HG03520 (cell line): Measurements from ENCODE around the gene SLC19A1.
"Not testable (repeated sequence)": the region's sequence is repeated elsewhere in the genome, so short reads cannot be mapped to it uniquely, and the experiment has no call there.

Experiments
- ATAC-seq: cut with Tn5 transposase; IDR thresholded peaks from one replicate; pipeline ENCODE4 v1.9.1; 2021; ENCODE audit warnings: mild to moderate bottlenecking, moderate library complexity; ENCODE audit not compliant: unreplicated experiment

The SLC19A1 gene

DNA sequence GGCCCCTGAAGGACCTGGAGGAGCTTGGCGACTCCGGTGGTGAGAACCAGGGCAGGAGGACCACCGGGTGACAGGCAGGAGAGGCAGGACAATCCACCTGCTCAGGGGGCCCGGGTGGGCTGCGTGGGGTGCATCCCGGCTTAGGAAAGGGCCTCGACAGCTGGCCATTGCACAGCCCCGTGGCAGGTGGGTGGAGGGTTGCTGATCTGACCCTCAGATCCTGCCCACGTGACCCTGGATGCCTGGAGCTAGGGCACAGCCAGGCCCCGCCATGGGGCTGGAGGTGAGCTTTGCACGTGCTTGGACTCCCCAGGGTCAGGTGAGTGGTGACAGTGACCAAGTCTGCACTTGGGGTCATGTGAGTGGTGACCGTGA lies 35.5 kb upstream of the SLC19A1 start:
- no peak for ATAC-seq

DNA sequence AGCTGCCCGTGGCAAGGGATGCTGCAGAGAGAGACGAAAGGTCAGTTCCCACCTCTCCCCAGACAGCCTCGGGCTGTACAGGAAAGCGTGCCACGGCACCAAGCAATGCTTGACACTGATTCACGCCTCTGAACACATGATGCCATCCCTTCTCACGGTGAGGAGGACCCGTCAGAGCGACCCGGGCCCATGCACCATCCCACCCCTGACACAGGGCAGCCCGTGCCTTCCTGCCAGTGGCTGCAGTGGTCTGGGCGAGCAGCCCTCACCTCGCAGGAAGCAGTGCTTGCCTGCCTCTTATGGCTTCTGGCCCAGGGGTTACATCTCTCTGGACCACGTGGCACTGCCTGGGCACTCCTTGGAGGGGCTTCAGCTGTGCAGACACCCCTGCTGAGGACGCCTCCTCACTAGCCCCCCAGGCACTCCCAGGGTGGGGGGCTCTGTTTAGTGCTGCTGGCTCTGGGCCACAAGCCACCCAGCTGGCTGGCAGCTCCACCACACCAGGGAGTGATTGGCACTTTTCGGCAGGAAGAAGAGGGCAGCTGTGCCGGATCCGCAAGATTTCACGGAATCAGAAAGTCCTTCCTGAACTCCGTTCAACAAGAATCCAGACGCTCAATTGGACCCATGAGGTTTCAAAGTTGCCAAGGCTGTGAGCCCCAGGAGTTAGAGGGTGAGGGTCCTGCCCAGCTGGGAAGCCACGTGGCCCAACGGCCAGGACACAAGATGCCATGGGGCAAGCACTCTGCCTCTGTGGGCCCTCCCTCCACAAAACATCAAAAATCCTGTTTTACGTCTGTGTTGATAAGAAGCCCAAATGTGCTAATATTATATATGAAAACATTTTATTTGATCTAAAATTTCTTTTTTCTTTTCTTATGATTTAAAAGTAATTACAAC lies 34.8 kb upstream of the SLC19A1 start:
- ATAC-seq, result no peak

- no peak for ATAC-seq
Measured at GRCh38 chr21:45575993-45576837, 34.0 kb upstream of the SLC19A1 start.

DNA sequence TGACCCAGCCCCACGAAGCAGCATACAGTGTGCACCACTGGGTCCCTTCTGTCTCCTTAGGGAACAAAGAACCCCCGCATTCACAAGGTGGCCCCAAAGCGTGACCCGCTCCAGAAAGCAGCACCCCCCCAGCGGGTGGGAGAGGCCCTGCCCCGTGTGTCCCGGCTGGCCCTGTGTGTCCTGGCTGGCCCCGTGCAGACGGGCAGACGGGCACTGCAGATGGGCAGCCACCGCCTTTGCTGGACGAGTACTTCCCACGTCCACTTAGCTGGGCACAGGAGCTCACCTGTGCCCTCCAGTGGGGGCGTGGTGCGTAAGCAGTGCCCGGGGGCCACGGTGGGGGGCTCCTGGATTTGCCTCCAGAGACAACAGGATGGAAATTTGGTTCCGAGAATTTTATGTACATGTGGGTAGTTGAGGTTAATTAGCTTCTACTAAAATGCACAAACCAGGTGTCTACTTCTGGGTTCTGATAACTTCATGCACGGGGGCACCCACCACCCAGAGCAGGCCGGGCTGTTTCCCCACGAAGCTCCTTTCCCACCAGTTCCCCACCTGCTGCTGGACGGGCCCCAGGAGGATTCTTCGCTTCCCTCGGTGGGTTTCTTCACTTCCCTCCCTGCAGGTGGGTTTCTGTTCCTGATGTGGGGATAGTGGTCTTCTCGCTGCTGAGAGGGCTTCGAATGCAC lies 33.2 kb upstream of the SLC19A1 start:
- no peak for ATAC-seq

GRCh38 chr21:45574691-45575090 lies 32.5 kb upstream of the SLC19A1 start:
- ATAC-seq, result no peak

- ATAC-seq, result no peak
Measured at GRCh38 chr21:45574081-45574501, 31.9 kb upstream of the SLC19A1 start.

DNA sequence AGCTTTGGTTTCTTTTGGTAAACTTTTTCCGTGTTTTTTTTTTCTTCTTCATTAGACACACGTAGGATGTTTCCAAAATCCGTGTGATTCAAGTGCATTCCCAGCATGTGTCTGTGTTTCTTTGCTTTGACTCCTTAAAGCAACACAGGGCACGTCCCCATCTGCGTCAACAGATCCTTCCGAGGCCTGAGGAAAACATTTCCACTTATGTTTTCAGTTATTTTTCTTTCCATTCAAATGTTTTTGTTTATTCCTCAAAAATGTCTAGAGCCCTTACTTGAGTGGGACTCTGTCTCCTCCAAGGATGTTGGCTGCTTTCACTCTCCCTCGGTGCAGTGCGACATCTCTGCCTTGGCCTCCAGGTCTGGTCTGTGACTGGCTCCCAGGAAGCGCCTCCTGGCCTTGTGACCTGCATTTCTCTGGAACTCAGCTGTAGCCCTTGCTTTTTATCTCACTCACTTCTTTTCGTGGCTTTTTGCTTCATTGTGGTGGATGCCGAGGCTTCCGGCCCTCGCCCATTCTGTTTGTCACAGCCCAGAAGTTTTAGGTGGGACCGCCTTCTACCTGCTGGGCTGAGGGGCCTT lies 31.3 kb upstream of the SLC19A1 start:
- ATAC-seq, result no peak

GRCh38 chr21:45572783-45573451 lies 30.7 kb upstream of the SLC19A1 start:
- no peak for ATAC-seq

DNA sequence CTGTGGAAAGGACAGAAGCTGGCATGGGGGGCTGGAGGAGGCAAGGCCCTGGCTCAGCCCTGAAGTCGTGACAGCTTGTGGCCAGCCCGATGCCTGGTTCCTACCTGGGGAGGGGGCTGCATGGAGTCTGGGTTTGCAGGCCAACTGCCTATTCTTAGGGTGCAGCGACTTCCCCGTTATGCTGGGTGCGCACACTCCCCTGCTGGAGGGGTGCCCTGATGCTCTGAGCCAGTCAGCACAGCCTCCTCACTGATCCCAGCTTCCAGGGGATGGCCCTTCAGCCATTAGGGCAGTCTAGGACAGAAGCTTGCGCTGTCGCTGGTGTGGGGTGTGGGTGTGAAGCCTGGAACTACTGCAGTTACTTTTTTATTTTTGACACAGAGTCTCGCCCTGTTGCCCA lies 30.0 kb upstream of the SLC19A1 start:
- ATAC-seq, result no peak

DNA sequence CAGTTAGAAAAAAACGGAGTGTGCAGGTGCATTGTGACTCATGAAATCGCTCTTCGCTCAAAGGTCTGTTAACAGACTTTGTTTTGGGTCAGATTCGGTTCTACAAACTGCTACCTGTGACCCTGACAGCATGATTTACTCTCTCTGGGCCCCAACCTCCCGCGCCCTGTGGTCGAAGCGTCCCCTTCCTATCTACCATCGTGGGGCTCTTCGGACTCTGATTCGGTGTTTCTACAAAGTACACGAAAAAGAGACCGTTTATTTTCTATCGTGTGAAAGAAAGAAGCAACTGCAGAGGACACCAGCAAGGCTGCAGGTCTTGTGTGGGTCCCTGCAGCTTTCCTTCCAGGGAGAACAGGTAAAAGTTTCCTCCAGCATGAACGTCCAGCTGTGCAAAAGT lies 29.4 kb upstream of the SLC19A1 start:
- ATAC-seq, result no peak

- ATAC-seq, result no peak
Measured at GRCh38 chr21:45570826-45571601, 28.8 kb upstream of the SLC19A1 start.

- no peak for ATAC-seq
Measured at GRCh38 chr21:45570071-45570470, 27.8 kb upstream of the SLC19A1 start.

DNA sequence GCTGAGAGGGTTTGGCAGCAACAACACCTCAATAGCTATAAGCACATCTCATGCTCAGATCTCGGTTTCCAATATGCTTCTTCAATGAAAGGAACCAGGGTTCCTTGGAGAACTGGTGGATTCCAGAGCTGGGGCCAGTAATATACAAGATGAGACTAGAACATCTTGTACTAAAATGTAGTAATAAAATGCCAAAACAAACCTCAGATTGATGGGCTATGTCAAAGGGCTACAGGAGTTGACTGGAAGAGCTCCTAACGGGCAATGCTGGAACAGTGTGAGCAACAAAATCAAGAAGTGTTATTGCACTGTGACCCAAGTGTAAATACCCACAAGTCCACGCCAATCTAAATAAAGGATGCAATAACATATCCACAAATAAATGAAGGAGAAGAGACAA lies 26.1 kb upstream of the SLC19A1 start:
- no peak for ATAC-seq

DNA sequence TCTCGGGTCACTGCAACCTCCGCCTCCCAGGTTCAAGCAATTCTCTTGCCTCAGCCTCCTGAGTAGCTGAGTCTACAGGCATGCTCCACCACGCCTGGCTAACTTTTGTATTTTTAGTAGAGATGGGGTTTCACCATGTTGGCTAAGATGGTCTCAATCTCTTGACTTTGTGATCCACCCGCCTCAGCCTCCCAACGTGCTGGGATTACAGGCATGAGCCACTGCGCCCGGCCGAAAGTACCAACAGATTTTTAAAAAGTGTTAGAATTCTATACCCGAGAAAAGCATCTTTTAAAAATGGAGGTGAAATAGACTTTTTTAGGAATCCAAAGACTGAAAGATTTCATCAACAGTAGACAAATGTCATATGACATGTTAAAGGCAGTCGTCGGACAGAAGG lies 21.9 kb upstream of the SLC19A1 start:
- ATAC-seq, result not testable (repeated sequence)

- no peak for ATAC-seq
Measured at GRCh38 chr21:45562965-45563364, 20.7 kb upstream of the SLC19A1 start.

DNA sequence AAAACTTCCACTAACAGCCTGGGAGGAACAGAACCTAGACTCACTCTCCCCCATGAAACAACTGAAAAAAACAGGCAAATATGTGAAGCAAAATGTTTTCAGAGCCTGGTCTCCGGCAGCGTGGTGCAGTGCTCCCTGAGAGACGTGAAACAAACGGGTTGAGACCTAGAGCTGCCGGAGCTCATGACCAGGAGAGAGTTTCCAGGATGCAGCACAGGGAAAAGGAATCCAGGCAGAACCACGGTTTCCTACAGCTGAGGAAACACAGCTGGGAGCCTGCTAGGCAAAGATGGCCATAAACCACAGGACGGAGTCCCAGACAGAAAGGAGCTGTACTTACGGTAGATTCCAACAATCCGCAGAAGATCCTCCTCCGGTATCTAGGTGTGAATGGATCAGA lies 20.2 kb upstream of the SLC19A1 start:
- no peak for ATAC-seq

DNA sequence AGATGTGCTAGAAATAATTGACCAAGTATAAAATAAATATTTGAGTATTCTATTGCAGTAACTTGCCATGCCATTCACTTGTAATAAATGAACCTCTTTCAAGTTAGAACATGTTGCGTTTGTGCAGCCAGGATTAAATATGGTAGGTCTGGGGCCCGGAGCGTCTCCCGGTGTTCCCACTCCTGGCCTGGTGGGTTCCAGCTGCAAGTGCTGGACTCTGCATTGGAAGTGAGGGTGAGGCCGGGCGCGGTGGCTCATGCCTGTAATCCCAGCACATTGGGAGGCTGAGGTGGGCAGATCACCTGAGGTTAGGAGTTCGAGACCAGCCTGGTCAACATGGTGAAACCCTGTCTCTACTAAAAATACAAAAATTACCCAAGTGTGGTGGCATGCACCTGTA lies 19.0 kb upstream of the SLC19A1 start:
- ATAC-seq, result not testable (repeated sequence)

DNA sequence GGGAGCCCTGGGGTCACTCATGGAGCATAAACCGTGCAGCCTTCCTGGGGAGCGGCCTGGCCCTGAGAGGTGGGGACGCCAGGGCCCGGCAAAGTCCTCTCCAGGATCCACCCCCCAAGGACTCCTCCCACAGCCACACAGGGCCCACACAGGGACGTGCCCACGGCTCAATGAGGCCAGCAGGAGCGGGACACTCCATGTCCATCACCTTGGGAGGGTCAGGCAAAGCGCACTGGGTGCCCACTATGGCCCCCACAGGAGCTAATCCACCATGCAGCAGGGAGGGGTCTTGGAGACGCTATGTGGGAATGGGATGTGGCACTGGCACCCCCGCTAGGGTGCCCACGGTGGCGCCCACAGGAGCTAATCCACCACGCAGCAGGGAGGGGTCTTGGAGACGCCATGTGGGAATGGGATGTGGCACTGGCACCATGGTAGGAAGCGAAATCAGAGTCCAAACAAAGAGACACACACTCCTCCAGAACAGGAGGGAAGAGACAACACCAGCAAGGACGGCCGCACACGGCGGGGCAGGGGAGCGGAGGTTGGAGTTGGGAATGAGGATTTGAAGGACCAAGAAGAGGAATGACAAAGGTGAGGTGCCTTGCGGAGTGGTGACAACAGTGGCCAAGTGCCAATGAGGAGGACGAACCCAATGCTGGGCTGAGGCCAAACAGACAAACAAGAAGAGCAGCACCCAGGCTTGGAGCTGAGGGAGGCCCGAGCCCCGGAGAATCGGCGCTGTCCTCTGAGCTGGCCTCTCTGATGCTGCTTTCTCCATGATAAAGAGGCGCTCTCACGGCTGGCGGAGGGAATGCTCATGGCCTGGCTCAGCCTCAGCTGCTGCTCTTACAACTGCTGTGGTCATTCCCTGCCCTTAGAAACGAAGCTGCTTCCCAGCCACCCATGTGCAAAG lies 18.1 kb upstream of the SLC19A1 start:
- ATAC-seq, result no peak
